ENCODE measurements around the gene COBLL1.
"Not testable (repeated sequence)": the region's sequence is repeated elsewhere in the genome, so short reads cannot be mapped to it uniquely, and the experiment has no call there.

COBLL1 gene

GRCh38 chr2:164710837-164711765, 130.5 kb downstream of the COBLL1 start:
- no peak for DNase-seq (ENCODE audit: low spot score)

DNA sequence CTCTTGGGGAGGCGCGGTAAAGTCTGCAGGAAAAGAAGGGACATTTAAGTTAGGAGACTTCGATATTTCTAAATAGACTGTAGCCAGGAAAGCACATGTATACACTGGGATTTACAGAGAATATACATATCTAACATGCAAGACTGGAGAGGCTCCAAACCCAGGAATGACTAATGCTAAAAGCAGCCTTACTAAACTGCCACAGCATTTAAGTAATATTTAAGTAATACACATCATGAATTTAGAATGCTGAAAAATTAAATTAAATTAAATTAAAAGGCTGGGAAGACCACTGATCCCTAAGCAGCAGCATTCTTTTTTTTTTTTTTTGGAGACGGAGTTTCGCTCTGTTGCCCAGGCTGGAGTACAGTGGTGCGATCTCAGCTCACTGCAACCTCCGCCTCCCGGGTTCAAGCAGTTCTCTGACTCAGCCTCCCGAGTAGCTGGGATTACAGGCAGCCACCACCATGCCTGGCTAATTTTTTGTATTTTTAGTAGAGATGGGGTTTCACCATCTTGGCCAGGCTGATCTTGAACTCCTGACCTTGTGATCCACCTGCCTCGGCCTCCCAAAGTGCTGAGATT, 131.3 kb downstream of the COBLL1 start:
- not testable (repeated sequence) for DNase-seq (ENCODE audit: low spot score)

GRCh38 chr2:164706522-164706921, 135.1 kb downstream of the COBLL1 start:
- DNase-seq (ENCODE audit: low spot score) = no peak

DNA sequence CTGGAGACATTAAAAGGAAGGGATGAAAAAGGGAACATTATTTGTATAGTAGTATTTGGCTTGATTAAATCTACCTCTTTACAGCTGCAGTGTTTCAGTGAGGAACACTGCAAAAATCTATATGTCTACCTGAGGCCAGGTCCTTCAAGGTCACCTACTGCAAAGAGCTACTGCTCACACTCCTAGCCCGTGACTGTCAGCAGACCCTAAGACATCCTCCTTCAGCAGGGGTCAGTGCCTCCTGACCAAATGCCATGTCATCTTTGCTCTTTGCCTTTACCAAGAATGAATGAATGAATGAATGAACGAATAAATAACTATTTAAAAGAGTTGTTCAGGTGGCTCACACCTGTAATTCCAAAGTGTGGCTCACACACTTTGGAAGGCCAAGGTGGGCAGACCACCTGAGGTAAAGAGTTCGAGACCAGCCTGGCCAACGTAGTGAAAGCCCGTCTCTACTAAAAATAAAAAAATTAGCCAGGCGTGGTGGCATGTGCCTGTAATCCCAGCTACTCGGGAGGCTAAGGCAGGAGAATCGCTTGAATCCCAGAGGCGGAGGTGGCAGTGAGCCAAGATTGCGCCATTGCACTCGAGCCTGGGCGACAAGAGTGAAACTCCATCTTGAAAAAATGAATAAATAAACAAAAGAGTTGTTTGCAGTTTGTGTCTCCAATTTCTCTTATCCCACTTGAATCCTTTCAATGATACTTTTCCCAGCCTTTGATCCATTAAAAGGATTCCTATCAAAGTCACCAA, 136.0 kb downstream of the COBLL1 start:
- no peak for DNase-seq (ENCODE audit: low spot score)

- DNase-seq (ENCODE audit: low spot score) = no peak
These were observed 137.5 kb downstream of the COBLL1 start for GRCh38 chr2:164703915-164704706.

- no peak for DNase-seq (ENCODE audit: low spot score)
These were observed 140.1 kb downstream of the COBLL1 start for GRCh38 chr2:164701565-164701964.

DNA sequence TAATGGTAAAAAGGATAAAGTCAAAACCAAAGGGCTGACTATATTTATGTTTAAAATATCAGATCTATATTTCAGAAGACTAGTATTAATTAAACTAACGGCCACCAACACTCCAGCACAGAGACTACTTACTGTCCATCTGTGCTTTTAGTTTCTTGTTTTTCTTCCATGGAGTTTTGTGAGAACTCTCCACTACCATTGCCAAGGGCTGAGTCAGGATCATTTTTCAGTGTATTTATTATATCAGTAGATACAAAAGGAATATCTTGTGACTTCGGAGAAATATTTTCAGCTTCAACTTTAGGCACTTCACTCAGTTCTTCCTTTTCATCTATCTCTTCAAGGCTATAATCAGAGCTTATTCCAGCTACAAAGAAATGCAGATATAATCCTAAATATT, 141.2 kb downstream of the COBLL1 start:
- no peak for DNase-seq (ENCODE audit: low spot score)

DNA sequence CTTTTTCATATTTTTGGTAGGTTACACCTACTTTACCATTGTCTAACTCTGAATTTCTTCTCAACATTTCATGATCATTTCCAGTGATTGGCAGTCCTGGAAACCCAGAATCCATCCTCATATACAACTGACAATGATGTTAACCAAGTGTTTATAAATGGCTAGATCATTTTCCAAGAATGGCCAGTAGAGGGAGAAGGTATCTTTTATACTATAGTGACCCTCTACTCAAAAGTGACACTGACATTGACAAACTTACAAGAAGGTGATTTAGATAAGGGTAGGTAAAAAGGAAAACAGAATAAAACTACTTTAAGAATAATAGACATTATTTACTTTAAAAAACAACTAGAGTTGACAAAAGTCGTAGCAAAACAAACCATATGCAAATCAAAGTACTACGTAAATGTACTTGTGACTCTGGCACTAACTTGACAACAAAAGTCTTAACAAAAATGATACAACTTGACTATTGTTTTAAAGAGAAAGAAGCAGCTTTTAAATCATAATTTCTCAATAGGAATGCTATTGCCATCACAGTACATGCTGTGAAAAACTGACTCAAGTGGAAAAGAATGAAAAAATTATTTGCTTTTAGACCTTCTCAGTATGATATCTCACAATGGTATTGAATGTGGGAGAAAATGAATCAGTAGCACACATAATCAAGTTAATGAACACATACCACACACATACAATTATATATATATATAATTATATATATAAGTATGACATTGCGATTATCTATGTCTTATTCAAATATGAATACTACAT, 143.7 kb downstream of the COBLL1 start:
- no peak for DNase-seq (ENCODE audit: low spot score)

DNA sequence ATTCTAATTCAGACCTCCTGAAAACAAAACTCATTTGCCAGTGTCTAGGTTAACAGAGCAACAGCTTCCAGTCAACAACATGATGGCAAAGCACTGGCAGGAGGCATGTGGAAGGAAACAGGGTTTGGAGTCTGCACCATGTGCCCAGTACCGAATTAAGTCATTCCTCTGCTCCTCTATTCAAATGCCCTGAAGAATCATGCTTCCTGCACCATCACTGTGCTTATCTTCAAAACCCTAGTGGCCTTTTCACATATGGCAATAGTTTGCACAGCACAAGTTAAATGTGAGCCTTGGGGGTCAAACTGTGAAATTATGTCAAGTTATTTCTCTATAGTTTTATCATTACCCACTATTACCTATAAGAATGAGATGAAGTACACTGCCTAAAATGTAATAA, 145.0 kb downstream of the COBLL1 start:
- no peak for DNase-seq (ENCODE audit: low spot score)

DNA sequence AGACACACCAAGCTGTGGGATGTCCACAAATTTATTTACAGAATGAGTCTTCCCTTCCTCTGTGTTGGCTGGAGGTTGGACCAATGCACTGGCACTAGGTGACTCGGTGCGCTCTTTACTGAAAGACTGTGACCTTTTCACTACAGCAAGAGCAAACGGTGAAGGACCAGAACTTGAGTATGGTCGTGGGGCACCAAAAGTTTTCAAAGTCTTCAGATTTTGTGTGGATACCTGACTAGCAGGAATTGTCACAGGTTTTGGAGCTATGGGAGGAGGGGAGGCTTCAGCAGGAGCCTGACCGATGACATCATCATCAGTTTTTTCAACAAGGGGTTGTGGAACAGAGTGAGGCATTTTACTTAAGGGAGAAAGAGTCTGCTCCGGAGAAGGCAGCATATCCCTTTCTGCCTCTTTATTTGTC, 147.3 kb downstream of the COBLL1 start:
- no peak for DNase-seq (ENCODE audit: low spot score)

- no peak for DNase-seq (ENCODE audit: low spot score)
These were observed 147.8 kb downstream of the COBLL1 start for GRCh38 chr2:164693834-164694233.

GRCh38 chr2:164693390-164693789, 148.2 kb downstream of the COBLL1 start:
- DNase-seq (ENCODE audit: low spot score) = no peak

GRCh38 chr2:164692958-164693357, 148.7 kb downstream of the COBLL1 start:
- DNase-seq (ENCODE audit: low spot score) = no peak

DNA sequence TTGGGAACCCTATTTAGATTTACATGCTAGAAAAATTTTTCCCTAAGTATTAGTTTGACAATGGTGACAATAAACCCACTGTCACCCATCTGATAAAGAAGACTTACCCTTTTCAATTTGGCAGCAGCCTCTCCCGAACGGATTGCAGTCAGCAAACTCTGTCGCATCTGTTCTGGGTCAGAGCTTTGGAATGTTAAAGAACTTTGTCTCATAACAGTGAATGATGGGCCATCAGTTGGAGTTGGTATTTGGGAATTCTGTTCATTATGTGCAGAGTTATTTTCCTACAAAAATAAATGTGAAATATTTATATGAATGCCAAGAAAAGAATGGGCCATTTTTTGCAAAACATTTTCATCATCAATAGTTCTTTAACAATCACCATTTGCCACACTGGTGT, 149.5 kb downstream of the COBLL1 start:
- no peak for DNase-seq (ENCODE audit: low spot score)

DNA sequence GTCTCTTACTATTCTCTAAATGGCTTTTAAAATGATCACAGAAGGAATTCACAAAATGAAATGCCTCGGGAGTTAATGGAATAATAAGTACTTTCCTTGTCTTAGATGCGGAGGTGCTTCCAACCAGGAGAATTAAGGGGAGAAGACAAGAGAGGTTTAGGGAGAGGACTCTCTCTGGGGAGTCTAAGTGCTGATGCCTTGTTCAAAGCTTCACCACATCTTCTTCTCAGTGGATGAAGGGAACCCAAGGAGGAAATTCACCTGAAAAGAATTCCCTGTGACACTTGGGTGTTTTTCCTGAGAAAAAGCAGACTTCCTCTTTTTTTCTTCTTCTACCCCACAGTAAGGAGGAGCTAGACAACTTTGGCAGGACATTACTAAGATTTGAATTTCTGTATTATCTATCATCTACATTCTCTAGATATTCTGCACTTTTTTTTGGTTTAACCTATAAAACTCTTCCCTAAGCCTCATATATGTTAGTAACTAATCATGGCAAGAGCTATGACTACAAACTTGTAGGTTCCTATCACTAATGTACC, 150.2 kb downstream of the COBLL1 start:
- DNase-seq (ENCODE audit: low spot score) = no peak

- DNase-seq (ENCODE audit: low spot score) = no peak
These were observed 151.3 kb downstream of the COBLL1 start for GRCh38 chr2:164690361-164690760.

GRCh38 chr2:164688896-164689419, 152.7 kb downstream of the COBLL1 start:
- DNase-seq (ENCODE audit: low spot score) = no peak

DNA sequence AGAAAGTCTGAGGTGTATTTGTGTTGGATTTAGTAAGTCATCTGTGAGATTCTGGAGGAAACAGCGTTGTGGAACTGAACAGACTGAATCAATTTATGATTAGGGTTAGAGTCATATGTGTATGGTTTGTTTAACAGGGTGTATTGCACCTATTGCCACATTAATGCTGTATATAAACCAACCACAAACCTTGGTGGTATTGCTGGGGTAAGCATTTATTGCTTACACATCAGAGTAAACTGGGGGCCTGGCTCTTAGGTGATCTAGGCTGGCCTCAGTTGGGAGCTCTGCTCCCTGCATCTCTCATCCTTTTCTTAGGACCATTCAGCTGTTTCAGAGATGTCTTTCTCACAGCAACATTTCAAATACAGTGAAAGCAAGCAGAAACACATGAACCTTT, 160.6 kb downstream of the COBLL1 start:
- no peak for DNase-seq (ENCODE audit: low spot score)

GRCh38 chr2:164678631-164679149, 162.9 kb downstream of the COBLL1 start:
- no peak for DNase-seq (ENCODE audit: low spot score)

DNA sequence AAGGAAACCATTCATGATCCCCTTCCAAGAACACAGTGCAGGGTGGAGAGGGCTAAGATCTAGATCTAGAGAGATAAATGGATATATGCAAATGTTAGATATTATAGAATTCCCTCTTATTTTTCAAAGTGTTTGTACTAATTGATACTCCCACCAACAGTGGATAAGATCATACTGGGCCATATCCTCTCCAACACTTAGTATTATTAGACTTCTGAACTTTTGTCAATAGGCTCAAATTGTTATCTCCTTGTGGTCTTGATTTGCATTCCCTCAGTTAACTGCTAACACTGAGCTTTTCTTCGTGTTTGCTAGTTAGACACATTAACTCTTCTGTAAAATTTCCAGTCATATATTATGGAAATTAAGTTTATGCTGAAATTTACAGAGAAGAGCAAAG, 163.9 kb downstream of the COBLL1 start:
- DNase-seq (ENCODE audit: low spot score) = no peak
